Measurements from ENCODE around the gene TBC1D17.
A peak's percentile ranks its signal among the peaks of the same experiment; 100 is the strongest.

GRCh38 chr19:49937750-49938381, 60.4 kb downstream of the TBC1D17 start:
- TF ChIP-seq CTCF (IDR thresholded peaks at IDR 0.05; ENCODE audit: insufficient read depth, low read depth, low read length) (peak; percentile 94), EZH2 (IDR thresholded peaks at IDR 0.05; ENCODE audit: insufficient read depth, low read length) (no peak)
